HG02759 (cell line): ENCODE measurements around the gene EDARADD.
A peak's percentile ranks its signal among the peaks of the same experiment; 100 is the strongest.

Experiments used
- ATAC-seq: cut with Tn5 transposase; IDR thresholded peaks from one replicate; pipeline ENCODE4 v1.9.1; 2021; ENCODE audit warnings: mild to moderate bottlenecking, moderate library complexity; ENCODE audit not compliant: unreplicated experiment

Gene EDARADD

DNA sequence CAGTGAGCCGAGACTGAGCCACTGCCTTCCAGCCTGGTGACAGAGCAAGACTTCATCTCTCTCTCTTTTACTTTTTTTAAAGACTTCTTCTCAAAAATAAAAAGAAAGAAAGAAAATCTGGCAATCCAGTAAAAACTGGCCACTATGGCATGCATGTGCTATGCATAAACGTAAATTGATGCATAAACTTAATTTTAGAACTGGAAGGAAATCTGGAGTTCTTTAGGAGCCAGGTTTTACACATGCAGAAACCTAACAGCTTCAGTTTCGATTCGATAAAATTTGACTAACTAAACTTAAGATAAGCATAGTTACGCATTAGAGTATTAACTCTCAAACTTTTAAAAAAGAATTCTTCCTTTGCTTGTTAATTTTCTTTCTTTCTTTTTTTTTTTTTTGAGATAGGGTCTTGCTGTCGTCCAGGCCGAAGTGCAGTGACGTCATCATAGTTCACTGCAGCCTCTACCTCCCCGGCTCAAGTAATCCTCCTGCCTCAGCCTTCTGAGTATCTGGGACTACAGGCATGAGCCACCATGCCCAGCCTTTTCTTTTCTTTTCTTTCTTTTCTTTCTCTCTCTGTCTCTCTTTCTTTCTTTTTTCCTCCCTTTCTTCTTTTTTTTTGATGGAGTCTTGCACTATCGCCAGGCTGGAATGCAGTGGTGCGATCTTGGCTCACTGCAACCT lies 117.8 kb downstream of the EDARADD start:
- no peak for ATAC-seq

GRCh38 chr1:236514703-236515442 lies 120.8 kb downstream of the EDARADD start:
- no peak for ATAC-seq

- no peak for ATAC-seq
These were observed 121.4 kb downstream of the EDARADD start for GRCh38 chr1:236515443-236515958.

DNA sequence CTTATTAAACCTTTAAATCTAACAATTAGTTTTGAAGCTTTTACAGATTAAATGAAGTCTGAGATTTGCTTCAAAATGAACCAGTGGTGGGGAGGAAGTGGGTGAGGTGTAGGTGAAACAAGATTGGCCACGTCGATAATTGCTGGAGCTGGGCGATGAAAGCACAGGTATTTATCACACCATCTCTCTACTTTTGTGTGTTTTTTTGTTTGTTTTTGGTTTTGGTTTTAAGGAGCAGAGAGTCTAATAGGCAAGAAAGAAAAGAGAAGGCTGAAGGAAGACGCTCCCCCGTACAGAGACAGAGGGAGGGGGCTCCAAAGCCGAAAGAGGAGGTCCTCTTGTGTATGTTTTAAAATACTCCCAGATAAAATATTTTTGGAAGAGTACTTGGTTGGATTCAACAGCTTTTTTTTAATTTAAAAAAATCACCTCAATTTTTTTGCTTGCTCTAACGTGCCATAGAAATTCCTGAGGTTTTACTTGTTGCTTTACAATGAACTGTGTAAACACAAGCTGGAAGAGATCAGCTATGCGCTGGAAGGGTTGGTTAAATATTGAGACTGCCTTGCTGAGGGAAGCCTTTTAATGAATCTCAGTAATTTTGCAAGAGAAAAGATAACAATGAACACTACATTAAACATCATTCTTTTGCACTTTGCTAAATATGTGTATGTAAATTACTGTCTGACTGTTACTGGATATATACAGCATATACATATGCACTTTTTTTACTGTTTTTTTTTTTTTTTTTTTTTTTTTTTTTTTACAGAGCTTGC lies 123.0 kb downstream of the EDARADD start:
- no peak for ATAC-seq

- ATAC-seq: no peak
These were observed 124.2 kb downstream of the EDARADD start for GRCh38 chr1:236518322-236518721.

DNA sequence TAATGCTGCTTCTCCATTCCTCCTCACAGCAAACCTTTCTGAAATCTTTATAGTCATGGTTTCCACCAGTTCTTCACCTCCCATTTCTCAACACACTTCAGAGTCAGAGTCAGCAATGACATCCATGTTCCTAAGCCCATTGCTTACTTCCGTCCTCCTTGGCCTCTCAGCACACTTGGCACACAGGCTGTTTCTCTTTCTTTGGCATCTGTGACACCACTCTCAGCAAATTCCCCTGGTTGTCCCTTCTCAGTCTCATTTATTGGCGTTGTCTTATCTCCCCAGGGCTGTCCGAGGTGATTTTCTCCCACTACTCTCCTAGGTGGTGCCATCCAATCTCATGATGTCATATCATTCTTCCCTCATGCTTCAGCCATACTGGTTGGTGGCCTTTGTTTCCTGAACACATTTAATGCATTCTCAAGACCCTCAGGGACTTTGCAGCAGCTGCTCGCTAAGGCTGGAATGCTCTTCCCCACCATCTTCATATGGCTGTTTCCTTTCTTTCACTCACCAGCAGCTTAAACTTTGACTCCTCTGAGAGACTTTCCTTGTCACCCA lies 126.4 kb downstream of the EDARADD start:
- no peak for ATAC-seq

DNA sequence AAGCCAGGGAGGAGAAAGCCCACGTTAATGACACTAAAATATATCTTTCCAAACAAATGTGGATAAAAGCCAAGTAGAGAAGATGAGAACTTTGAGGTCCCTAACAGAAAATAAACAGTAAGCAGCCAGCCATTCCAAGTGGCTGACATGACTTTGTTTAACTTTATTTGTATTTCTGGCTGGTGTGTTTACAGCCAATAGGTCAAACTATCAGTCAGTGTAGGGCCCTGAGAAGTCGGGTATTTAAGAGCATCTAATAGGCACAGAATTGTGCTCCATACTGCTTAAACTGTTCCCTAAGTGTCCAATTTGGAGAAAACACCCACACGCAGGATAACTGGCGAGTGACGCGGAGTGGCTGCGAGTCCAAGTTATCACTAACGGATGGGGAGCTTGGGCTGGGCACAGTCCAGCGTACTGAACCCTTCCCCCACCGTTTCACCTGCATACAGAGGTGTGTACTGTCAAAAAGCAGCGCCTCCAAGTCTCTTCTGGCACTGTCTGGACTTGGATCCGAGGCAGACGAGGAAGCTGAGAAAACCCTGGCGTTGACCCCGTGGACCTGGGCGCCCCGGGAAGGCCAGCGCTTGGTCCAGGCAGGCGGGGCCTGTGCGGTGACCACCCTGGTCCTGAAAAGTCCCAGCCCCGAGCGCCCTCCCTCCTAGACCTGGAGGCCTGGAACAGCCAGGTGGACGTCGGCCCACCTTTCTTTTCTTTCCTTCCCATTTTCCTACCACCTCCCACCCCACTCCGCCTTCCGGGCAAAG lies 129.0 kb downstream of the EDARADD start:
- ATAC-seq: no peak

DNA sequence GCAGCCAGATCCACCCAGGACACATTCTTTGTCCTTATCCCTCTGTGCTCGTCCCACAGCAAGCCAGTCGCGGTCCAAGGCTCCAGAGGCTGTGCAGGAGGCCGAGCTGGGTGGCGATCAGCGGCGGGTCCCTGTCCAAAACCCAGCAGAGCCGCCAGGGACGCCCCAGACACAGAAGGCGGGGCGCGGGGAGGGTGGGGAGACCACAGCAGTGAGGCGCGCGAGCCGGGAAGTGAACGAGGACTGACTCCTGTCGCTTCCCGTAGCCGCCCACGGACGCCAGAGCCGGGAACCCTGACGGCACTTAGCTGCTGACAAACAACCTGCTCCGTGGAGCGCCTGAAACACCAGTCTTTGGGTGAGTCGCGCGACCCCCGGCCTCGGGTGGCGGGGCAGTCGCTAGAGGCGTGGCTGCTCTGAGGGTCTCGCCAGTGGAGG lies 129.6 kb downstream of the EDARADD start, which contains the start of gene LGALS8:
LGALS8 (plus strand) TSS at position 279 of the 438 bp plus-strand sequence. CDS start 2,089 bp downstream, outside the sequence.
- ATAC-seq: peak; percentile 72

DNA sequence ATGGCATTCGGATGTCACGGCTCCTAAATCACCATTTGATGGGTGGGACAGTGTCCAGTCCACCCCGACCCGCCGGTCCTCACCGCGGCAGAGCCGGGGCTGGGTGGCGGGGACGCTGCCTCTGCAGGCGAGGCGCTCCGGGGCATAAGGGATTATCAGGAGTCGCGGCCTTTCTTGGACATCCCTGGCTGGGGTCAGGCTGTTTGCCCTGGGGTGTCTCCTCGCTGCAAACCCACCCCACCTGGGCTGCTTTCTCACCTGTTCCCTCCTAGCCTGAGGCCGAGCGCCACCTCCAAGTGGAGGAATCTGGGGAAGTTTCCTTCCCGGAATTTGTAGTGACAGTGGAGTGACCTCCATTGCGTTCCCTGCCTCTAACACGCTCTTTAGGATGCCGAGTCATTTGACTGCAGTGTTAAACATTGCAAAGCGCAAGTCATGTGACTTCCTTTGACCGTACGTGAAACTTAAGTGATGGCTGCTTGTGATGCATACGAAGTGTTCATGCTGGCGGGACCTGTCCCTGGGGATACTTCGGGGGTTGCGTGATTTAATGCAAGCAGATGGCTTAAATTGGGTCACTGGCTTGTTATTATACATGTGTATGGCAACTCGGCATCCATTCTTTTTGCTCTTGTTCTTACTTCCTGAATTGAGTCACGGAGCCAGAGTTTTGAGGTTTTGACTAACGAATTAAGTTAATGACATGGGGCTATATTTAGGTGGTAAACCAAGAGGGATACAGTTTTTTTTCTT lies 130.2 kb downstream of the EDARADD start:
- ATAC-seq: peak; percentile 91

- peak; percentile 4 for ATAC-seq
These were observed 130.8 kb downstream of the EDARADD start for GRCh38 chr1:236524895-236525184.

GRCh38 chr1:236526079-236526478 lies 132.0 kb downstream of the EDARADD start:
- no peak for ATAC-seq

DNA sequence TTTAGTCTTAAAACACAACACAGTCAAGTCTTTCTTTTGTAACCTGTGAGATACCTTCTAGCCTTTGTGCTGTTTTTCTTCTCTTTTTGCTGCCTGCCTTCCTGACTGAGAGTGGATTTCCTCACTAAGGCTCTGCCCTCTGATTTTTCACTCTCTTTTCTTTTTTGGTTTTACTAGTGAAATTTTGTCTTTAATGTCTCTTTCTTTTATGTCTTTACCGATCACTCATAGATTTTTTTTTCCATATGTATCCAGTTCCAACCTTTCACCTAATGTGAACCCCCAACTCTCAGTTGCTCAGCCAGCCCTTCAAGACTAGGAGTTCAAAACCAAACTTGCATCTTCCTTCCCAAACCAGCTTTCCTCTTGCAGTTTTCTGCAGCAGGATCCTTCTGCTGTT lies 136.2 kb downstream of the EDARADD start:
- no peak for ATAC-seq

DNA sequence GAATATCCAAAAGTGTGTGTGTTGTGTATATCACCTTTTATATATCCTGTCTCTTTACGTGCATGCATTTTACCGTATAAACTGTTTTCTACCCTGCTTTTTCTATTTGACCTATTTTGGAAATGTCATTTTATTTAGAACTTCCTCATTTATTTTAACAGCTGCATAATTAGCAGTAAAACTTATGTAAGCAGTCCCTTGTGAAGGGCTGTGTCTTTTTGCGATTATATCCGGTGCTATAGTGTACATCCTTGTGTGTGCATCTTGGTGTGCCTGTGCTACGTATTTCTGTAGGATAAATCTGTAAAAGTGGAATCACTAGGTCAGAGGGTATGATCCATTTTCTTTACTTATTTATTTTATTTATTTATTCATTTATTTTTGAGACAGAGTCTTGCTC lies 136.9 kb downstream of the EDARADD start:
- ATAC-seq: no peak

GRCh38 chr1:236532850-236533249 lies 138.8 kb downstream of the EDARADD start:
- no peak for ATAC-seq

- no peak for ATAC-seq
These were observed 140.1 kb downstream of the EDARADD start for GRCh38 chr1:236534151-236534651.
